Endometrial microvascular endothelial cells (primary cell): ENCODE results near the gene NBL1. TPM values are rescaled to one million over a fixed set of nuclear protein-coding genes. Genes with fewer than 3 reads are reported as not detected.

Experiments
- in situ Hi-C: cut with HindIII; loops from 2 replicates; pipeline ENCODE4 v1.10.0; 2017; ENCODE audit warnings: low sequenced_read_pairs, low pct_unique_long_range_greater_than_20kb; ENCODE audit errors: inconsistent ontology term
- total RNA-seq: library from RNA; depleted of rRNA; stranded (reverse); fragments of >200 nt; gene quantifications from one replicate; pipeline ENCODE4 v1.2.3, GENCODE V29; 2015; ENCODE audit errors: inconsistent ontology term

NBL1 gene
- total RNA-seq, 1 donor from 2014 or later, result 50.8 TPM

GRCh38 chr1:19640363-19641316 is 3.5 kb upstream of the NBL1 start:
- in situ Hi-C loops, result loop anchor here (25.0 kb wide), 2 partner anchors 228 to 303 kb away; no protein-coding TSS in a partner anchor

DNA sequence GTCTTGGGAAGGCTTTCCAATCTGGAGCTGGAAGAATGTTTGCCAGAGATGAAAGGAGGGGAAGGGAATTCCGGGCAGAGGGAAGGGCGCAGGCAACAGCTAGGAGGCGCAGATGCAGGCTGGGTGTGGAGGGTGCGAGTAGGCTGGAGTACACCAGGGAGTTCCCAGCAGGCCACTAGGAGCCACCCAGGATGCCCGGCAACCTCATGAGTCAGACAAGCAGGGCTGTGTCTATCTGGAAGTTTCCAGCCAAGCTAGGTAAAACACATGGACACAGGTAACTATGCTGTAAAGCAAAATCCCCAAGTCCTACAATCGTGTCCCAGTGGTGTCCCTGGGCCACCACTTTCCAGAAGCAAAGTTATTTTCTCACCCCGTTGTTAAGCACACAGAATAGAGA is 990 bp upstream of the NBL1 start:
- in situ Hi-C loops, result loop anchor here (25.0 kb wide), 2 partner anchors 231 to 306 kb away; no protein-coding TSS in a partner anchor

DNA sequence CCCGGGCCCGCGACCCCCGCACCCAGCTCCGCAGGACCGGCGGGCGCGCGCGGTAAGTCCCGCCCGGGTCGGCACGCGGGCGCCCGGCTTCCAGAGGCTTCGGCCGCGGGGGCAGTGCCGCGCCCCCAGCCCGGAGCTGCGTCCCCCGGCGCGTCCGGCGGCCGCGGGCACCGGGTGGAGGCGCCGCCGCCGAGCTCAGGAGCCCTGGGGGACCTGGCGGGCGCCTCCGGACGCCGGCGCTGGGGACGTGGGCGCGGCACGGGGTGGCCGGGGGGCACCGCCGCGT is 227 bp downstream of the NBL1 start:
- in situ Hi-C loops, result loop anchor here (25.0 kb wide), 2 partner anchors 232 to 307 kb away; no protein-coding TSS in a partner anchor

DNA sequence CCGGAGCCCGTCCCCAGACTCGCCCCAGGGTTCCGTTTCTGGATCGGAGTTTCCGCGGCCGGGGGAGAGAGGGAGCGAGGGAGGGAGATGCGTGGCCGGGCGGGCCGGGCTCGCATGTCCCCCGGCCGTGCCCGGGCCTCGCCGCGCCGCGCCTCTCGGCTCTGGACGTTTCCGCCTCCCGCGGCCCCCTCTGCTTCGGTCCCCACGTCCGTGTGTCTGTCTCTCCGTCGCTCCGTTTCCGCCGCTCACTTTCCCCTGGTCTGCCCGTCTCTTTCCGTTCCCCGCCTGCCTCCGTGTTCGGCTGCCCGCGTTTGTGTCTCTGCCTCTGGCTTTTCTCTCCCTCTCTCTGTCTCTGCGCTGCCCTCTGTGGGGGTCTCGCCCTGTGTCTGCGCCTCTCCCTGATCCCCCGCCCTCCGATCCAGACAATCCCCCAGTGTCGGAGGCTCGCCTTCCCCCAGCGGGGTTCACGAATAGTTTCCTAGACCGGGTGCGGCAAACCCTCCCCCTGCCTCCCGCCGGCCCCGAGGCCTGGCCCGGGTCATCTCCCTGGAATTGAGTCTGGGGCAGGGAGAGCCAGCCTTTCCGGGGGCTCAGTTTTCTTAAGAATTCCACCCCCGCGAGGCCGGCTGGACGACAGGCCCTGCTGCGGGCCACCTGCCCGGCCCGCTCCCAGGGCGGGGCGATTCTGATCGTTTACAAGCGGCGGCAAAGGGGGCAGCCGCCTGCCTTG is 735 bp downstream of the NBL1 start:
- in situ Hi-C loops, result loop anchor here (25.0 kb wide), 2 partner anchors 233 to 308 kb away; no protein-coding TSS in a partner anchor

GRCh38 chr1:19645411-19646251 is 1.5 kb downstream of the NBL1 start:
- in situ Hi-C loops, result loop anchor here (25.0 kb wide), 2 partner anchors 233 to 308 kb away; no protein-coding TSS in a partner anchor

- in situ Hi-C loops, result loop anchor here (25.0 kb wide), 2 partner anchors 234 to 309 kb away; no protein-coding TSS in a partner anchor
Observed at GRCh38 chr1:19646377-19647319, 2.5 kb downstream of the NBL1 start.

GRCh38 chr1:19647643-19648042 is 3.5 kb downstream of the NBL1 start:
- in situ Hi-C loops, result loop anchor here (25.0 kb wide), 2 partner anchors 235 to 310 kb away; no protein-coding TSS in a partner anchor

DNA sequence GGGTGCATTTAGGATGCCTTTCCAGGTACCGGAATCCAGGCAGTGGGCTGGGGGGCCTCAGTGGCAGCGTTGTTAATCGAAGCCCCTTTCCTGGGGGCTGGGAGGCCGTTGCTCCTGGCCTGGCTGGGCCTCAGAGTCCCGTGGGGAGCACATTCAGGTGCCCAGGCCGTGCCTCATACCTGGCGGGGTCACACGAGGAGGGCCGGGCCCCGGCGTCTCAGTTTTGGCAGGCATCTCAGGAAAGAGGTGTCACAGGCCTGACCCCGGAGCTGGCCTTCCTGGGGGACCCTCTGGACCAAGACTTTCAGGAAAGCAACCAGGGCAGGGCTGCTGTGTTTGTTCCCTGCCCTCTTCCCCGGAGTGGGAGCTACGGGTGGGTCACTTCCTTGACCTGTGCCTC is 4.1 kb downstream of the NBL1 start:
- in situ Hi-C loops, result loop anchor here (25.0 kb wide), 2 partner anchors 236 to 311 kb away; no protein-coding TSS in a partner anchor

GRCh38 chr1:19648689-19649088 is 4.6 kb downstream of the NBL1 start:
- in situ Hi-C loops, result loop anchor here (25.0 kb wide), 2 partner anchors 236 to 311 kb away; no protein-coding TSS in a partner anchor

- in situ Hi-C loops, result no loop called here
Observed at GRCh38 chr1:19650416-19651140, 6.5 kb downstream of the NBL1 start.

DNA sequence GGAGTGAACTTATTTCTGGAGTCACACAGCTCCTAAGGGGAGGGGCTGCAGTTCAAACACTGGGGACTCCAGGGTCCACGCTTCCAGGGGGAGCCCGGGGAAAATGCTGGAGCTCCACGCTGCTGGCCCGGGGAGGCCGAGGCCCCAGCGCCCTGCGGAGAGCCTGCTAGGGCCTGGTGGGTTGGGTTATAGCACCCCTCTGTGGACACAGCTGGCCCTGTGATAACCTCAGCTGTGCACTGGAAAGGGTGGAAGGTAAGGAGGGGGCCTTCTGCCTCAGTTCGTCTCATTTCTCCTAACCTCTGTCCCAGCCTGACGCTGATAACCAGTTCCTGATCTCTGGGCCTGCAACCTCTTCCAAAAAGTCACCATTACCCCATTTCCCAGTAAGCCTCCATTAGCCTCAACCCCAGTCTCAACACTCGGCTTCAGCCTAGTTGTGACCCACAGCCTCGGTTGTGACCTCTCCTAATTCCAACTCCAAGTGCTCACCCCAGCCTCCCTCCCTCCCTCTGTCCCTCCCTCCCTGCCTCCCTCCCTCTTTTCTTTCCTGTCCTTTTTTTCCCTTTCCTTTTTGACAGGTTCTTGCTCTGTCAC is 7.1 kb downstream of the NBL1 start:
- in situ Hi-C loops, result no loop called here

DNA sequence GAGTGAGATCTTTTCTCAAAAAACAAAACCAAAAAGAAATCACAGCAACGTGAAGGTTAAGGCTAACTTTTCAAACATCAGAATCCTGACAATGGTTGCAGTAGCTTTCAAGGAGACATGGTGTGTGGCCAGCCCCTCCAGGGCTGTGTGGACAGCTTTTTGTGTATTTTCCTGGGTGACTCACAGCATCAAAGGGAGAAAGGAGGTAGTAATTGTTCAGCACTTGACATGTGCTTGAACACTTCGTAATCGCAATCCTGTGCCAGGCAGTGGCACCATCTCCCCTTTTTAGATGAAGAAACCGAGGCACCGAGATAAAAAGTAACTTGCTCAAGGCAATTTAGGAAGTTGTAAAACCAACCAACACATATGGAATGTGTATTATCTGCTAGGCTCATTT is 10.3 kb downstream of the NBL1 start:
- in situ Hi-C loops, result no loop called here

DNA sequence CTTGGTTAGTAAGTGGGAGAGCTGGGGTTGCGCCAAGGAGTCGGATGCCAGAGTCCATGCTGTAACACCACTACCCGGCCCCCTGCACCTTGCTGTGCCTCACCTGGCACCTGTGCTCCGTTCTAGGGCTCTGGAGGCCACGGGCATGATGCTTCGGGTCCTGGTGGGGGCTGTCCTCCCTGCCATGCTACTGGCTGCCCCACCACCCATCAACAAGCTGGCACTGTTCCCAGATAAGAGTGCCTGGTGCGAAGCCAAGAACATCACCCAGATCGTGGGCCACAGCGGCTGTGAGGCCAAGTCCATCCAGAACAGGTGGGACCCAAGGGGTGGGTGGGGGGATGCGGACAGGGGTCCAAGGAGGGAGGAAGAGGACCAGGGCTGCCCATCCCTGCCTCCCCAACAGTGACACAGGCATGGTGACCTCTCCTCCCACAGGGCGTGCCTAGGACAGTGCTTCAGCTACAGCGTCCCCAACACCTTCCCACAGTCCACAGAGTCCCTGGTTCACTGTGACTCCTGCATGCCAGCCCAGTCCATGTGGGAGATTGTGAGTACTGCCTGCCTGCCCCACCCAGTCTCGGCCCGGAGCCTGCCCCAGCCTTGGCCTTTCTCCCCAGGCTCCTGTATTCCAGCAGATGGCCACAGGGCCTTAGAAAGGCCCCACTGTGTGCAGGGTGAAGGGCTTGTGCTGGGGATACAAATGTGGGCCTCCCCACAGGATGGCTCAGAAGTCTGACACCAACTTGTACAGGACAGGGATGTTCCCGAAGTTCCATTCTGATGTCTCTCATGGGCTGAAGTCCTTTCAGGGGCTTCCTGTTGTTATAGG is 11.0 kb downstream of the NBL1 start:
- in situ Hi-C loops, result no loop called here

DNA sequence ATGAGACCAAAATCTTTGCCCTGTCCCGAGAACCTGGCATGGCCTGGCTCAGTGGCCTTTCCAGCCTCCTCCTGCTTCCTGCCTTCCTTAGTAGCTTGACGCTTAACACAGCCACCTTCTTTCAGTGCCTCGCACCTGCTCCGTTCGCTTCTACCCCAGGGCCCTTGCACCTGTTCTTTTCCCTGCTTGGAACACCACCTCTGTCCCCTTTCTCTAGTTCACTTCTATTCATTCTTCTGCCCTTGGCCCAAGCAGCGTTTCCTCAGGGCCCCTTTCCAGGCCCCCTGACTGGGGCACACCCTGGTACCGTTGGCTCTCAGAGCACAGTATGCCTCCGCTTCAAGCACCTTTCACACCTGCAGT is 11.6 kb downstream of the NBL1 start:
- in situ Hi-C loops, result no loop called here

DNA sequence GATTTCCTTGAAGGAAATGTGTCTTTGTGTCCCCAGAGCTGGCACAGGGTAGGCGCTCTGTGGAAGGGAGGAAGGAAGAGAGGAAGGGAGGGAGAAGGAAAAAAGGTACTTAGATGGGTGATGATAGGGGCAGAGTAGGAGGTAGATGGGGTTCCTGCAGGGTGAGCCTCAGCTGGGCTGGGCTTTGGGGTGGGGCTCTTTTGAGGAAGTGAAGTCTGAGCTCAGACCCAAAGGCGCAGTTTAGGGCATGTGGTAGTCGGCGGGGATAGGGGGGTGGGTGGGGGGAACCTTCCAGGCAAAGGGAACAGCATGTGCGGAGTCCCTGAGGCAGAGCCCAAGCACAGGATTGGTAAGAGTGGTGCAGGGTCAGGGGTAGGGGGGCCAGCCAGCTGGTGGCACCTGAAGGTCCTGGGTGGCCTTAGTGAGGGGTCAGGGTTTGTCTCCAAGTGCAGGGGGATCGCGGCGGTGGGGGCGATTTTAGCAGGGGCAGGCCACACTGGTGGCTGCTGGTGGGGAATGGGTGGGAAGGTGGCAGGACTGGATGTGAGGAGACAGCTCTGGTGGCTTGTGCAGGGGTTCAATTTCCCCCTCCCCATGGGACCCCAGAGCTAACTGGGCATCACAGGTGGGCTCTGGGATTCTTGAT is 12.1 kb downstream of the NBL1 start:
- in situ Hi-C loops, result no loop called here
